ENCODE data around the gene NCR1. TPM values are rescaled to one million over a fixed set of nuclear protein-coding genes. Genes with fewer than 3 reads are reported as not detected.
"Not testable (repeated sequence)": the region's sequence is repeated elsewhere in the genome, so short reads cannot be mapped to it uniquely, and the experiment has no call there.

Gene NCR1
- total RNA-seq, 1 experiment from 2014 or later: not detected

DNA sequence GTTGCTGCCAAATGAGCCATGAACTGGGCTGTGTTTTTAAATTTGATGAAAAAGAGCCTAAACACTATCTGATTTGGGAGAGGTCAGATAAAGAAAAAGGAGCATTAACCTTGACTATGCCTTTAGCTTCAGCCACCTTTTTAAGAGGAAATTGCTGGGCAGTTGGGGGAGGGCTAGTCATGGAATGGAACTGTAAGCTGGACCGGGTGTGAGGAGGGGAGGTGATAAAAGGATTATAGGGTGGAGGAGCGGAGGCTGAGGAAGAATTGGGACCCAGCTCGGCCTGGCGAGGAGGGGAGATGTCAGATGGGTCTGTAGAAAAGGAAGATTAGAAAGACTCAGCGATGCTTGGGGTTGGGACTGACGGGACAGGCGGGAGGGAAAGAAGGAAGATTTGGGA lies 7.3 kb upstream of the NCR1 start:
- H3K9me3 ChIP-seq (replicated peaks); DNase-seq; H3K27ac ChIP-seq; H3K36me3 ChIP-seq; H3K4me3 ChIP-seq; H3K4me1 ChIP-seq; H3K27me3 ChIP-seq: not testable (repeated sequence)

DNA sequence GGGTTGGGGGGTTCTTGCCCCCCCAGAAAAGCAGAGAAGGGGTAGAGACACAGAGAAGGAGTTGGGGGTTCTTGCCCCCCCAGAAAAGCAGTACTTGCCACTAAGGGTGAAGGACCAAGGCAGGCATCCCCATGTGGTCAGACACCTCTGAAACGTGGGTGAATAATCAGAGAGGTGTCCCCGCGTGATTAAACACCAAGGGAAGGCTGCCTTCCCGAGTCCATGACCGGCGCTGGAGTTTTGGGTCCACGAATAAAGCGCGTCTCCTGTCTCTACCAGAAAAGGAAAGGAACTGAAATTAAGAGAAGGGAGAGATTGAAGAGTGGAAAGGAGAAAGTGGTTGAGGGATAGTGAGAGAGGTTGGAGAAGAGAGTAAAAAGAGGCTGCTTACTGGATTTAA lies 6.3 kb upstream of the NCR1 start:
- H3K4me1 ChIP-seq; H3K36me3 ChIP-seq; H3K9me3 ChIP-seq (replicated peaks); H3K27me3 ChIP-seq; H3K27ac ChIP-seq; H3K4me3 ChIP-seq; DNase-seq: not testable (repeated sequence)

- not testable (repeated sequence) for H3K9me3 ChIP-seq (replicated peaks); H3K36me3 ChIP-seq; DNase-seq; H3K27ac ChIP-seq; H3K4me3 ChIP-seq; H3K4me1 ChIP-seq; H3K27me3 ChIP-seq
Measured at GRCh38 chr19:54901153-54901552, 4.8 kb upstream of the NCR1 start.

DNA sequence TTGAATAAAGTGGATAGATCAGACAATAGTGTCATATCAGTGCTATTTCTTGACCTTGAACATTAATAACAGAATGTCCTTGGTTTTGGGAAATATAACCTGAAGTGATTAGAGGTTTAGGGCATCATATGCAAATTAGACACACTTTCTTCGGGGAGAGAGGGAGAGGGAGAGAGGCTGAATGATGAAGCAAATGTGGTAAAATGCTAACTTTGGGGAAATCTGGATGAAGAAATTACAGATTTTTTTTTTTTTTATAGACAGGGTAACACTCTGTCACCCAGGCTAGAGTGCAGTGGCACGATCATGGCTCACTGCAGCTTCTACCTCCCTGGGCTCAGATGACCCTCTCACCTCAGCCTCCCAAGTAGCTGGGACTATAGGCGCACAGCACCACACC lies 3.9 kb upstream of the NCR1 start:
- H3K9me3 ChIP-seq (replicated peaks): no peaks in the 10 kb centered on the region
- H3K27ac ChIP-seq: no peak overlapping the region
- H3K36me3 ChIP-seq: no peaks in the 10 kb centered on the region
- DNase-seq: no peak
- H3K27me3 ChIP-seq: 0 out of 2 replicates have a peak, but pooled peaks cover 3% of the 10 kb centered on the region
- H3K4me1 ChIP-seq: no peaks in the 10 kb centered on the region
- no peak overlapping the region for H3K4me3 ChIP-seq

GRCh38 chr19:54903303-54903702 lies 2.6 kb upstream of the NCR1 start:
- H3K4me1 ChIP-seq: no peaks in the 10 kb centered on the region
- no peaks in the 10 kb centered on the region for H3K36me3 ChIP-seq
- H3K9me3 ChIP-seq (replicated peaks): no peaks in the 10 kb centered on the region
- 0 out of 2 replicates have a peak, but pooled peaks cover 3% of the 10 kb centered on the region for H3K27me3 ChIP-seq
- no peak for DNase-seq
- no peak overlapping the region for H3K27ac ChIP-seq
- H3K4me3 ChIP-seq: no peak overlapping the region

DNA sequence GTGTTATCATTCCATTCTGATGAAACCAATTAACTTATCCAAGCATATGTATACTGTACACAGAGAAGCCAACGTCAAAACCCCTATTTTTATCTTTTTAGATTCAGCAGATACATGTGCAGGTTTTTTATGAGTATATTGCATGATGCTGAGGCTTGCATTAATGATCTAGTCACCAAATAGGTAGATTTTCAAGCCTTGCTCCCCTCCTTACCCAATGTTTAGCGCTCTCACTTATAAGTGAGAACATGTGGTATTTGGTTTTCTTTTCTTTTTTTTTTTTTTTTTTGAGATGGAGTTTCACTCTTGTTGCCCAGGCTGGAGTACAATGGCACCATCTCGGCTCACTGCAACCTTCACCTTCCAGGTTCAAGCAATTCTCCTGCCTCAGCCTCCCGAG lies 1.7 kb upstream of the NCR1 start:
- H3K4me1 ChIP-seq; H3K4me3 ChIP-seq; H3K9me3 ChIP-seq (replicated peaks); DNase-seq; H3K36me3 ChIP-seq; H3K27ac ChIP-seq; H3K27me3 ChIP-seq: not testable (repeated sequence)

GRCh38 chr19:54905421-54905802 lies 536 bp upstream of the NCR1 start:
- Histone ChIP-seq H3K9me3 (replicated peaks) (no peaks in the 10 kb centered on the region), H3K4me1 (no peaks in the 10 kb centered on the region), H3K36me3 (no peaks in the 10 kb centered on the region), H3K4me3 (no peak overlapping the region), H3K27me3 (0 out of 2 replicates have a peak, but pooled peaks cover 3% of the 10 kb centered on the region), H3K27ac (no peak overlapping the region)
- no peak for DNase-seq

DNA sequence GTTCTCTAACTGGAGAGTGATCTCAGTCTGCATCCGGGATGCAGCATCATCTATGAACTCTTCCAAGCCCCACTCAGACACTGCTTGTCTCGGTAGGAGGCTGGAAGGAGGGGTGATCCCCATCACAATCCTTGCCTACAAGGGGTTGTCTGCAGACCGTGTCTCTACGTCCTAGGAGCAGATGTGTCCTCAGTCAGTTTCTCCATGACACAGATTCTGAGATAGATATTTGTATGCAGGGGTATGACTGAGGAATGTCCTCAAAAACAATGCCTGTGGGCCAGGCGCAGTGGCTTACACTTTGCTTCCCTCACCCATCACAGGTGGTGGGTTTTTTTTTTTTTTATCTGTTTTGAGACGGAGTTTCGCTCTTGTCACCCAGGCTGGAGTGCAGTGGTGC lies 871 bp downstream of the NCR1 start:
- no peak for DNase-seq
- Histone ChIP-seq H3K27ac (no peak overlapping the region), H3K4me1 (no peaks in the 10 kb centered on the region), H3K9me3 (replicated peaks) (no peaks in the 10 kb centered on the region), H3K36me3 (no peaks in the 10 kb centered on the region), H3K4me3 (no peak overlapping the region), H3K27me3 (no peaks in the 10 kb centered on the region)

DNA sequence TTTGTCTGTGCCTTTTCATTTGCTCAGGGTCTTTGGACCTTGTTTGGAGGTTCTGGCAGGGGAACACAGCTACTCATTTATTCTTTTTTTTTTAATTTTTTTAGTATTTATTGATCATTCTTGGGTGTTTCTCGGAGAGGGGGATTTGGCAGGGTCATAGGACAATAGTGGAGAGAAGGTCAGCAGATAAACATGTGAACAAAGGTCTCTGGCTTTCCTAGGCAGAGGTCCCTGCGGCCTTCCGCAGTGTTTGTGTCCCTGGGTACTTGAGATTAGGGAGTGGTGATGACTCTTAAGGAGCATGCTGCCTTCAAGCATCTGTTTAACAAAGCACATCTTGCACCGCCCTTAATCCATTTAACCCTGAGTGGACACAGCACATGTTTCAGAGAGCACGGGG lies 2.0 kb downstream of the NCR1 start:
- H3K4me1 ChIP-seq; H3K9me3 ChIP-seq (replicated peaks); H3K27me3 ChIP-seq; H3K36me3 ChIP-seq; H3K4me3 ChIP-seq; H3K27ac ChIP-seq; DNase-seq: not testable (repeated sequence)

- Histone ChIP-seq H3K4me3 (no peak overlapping the region), H3K4me1 (no peaks in the 10 kb centered on the region), H3K27me3 (no peaks in the 10 kb centered on the region), H3K27ac (no peak overlapping the region), H3K9me3 (replicated peaks) (no peaks in the 10 kb centered on the region), H3K36me3 (no peaks in the 10 kb centered on the region)
- no peak for DNase-seq
Measured at GRCh38 chr19:54916822-54917221, 10.9 kb downstream of the NCR1 start.

DNA sequence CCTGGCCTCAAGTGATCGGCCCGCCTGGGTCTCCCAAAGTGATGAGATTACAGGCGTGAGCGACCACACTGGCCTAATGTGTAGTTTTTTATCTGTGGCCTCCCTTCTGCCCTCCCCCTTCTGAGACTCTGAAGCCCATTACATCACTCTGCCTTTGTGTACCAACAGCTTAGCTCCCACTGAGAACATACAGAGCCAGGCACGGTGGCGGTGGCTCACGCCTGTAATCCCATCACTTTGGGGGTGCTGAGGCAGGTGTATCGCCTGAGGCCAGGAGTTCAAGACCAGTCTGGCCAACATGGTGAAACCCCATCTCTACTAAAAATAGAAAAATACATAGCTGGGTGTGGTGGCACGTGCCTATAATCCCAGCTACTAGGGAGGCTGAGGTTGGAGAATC lies 12.6 kb downstream of the NCR1 start:
- no peak for DNase-seq
- no peaks in the 10 kb centered on the region for H3K4me1 ChIP-seq
- H3K9me3 ChIP-seq (replicated peaks): no peaks in the 10 kb centered on the region
- no peak overlapping the region for H3K4me3 ChIP-seq
- H3K27ac ChIP-seq: no peak overlapping the region
- H3K27me3 ChIP-seq: no peaks in the 10 kb centered on the region
- H3K36me3 ChIP-seq: no peaks in the 10 kb centered on the region

GRCh38 chr19:54919646-54920563 lies 14.0 kb downstream of the NCR1 start:
- H3K27me3 ChIP-seq; H3K4me1 ChIP-seq; H3K36me3 ChIP-seq; H3K4me3 ChIP-seq; H3K9me3 ChIP-seq (replicated peaks); H3K27ac ChIP-seq: not testable (repeated sequence)
- peak in 1 of 2 experiments; percentile 11 for DNase-seq

DNA sequence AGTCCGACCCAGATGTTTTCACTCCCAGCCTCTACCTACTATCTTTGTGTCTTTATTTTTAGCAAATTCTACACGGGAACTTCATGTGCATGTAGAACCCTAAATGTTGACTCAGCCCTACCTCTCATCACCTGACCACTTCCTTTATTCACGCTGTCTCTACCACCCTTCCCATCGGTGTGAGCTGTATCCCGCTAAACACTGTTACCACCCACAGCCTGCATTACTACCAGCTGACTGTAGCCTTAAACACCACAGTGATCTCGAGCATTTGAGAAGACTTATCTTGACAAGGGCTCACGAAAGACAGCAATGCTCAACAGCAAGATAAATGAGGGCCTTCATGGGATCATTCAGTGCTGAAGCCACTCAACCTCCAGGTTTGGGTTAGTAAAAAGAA lies 15.1 kb downstream of the NCR1 start:
- H3K27ac ChIP-seq: no peak overlapping the region
- no peaks in the 10 kb centered on the region for H3K4me1 ChIP-seq
- H3K27me3 ChIP-seq: no peaks in the 10 kb centered on the region
- no peaks in the 10 kb centered on the region for H3K36me3 ChIP-seq
- H3K9me3 ChIP-seq (replicated peaks): no peaks in the 10 kb centered on the region
- no peak for DNase-seq
- H3K4me3 ChIP-seq: no peak overlapping the region

DNA sequence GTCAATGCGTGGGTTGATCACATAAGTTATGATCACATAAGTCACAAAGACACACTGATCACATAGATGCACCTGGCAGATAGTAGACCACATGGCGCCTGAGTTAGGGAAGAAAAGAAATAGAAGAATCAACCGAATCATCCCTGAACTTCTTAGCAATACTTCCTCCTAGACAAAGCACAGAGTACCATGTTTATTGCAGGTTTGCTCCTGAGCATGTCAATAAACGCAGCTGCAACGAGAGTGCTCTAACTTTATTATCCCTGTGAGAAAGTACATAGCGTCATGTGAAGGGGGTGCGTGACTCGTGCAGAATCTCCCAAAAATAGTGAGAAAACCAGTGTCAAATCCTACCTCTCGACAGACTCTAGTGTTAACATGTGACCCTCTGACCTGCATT lies 17.3 kb downstream of the NCR1 start:
- DNase-seq: no peak
- H3K27ac ChIP-seq: no peak overlapping the region
- no peaks in the 10 kb centered on the region for H3K27me3 ChIP-seq
- H3K4me1 ChIP-seq: no peaks in the 10 kb centered on the region
- no peak overlapping the region for H3K4me3 ChIP-seq
- no peaks in the 10 kb centered on the region for H3K36me3 ChIP-seq
- no peaks in the 10 kb centered on the region; the same call in 1 of the 2 replicates for H3K9me3 ChIP-seq (replicated peaks)

DNA sequence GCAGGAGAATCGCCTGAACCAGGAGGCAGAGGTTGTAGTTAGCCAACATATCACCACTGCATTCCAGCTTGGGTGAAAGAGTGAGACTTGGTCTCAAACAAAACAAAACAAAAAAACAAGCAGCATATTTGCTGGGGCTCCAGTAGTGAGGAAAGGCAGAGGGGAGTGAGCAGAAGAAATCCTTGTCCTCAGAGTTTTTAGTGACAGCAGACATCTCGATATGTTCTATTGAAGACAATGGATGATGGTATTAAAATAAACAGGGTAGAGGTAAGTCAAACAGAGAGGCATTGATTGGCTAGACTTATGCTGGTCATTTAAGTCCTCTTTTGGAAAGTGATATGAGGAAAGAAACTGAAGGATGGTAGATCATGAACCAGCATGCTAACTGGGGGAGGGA lies 22.4 kb downstream of the NCR1 start:
- H3K4me3 ChIP-seq: no peak overlapping the region
- H3K27ac ChIP-seq: no peak overlapping the region
- H3K36me3 ChIP-seq: no peaks in the 10 kb centered on the region
- H3K9me3 ChIP-seq (replicated peaks): no peaks in the 10 kb centered on the region; the same call in 1 of the 2 replicates
- peak in 1 of 2 experiments; percentile 9 for DNase-seq
- no peaks in the 10 kb centered on the region for H3K4me1 ChIP-seq
- H3K27me3 ChIP-seq: no peaks in the 10 kb centered on the region

DNA sequence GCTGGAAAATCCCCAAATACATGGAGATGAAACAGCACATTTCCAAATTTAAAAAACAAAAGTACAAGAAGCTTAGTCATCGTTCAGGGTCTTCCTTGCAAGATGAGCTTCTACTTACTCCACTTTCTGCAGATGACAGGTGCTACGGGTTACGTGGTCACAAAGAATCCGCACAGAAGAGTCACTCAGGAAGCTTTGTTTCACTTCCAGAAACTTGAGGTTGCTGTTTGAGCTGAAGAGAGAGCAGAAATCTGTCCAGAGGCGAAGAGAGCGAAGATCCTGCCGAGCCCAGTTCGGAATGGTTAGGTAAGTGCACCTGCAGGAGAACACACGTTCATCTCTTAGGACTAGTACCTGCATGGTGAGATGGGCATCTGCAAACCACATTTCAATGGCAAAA lies 32.0 kb downstream of the NCR1 start:
- no peaks in the 10 kb centered on the region for H3K36me3 ChIP-seq
- H3K27me3 ChIP-seq: no peaks in the 10 kb centered on the region; the same call in 1 of the 2 replicates
- no peaks in the 10 kb centered on the region for H3K4me1 ChIP-seq
- DNase-seq: no peak
- H3K9me3 ChIP-seq (replicated peaks): no peaks in the 10 kb centered on the region
- H3K4me3 ChIP-seq: no peak overlapping the region
- H3K27ac ChIP-seq: no peak overlapping the region

Data from SJCRH30 (cell line).